HG02571 (cell line): Measurements from ENCODE around the gene PRDM16.

ENCODE experiments used
- ATAC-seq: cut with Tn5 transposase; IDR thresholded peaks from one replicate; pipeline ENCODE4 v1.9.1; 2021; ENCODE audit warnings: mild to moderate bottlenecking, moderate library complexity; ENCODE audit not compliant: unreplicated experiment

Gene PRDM16

DNA sequence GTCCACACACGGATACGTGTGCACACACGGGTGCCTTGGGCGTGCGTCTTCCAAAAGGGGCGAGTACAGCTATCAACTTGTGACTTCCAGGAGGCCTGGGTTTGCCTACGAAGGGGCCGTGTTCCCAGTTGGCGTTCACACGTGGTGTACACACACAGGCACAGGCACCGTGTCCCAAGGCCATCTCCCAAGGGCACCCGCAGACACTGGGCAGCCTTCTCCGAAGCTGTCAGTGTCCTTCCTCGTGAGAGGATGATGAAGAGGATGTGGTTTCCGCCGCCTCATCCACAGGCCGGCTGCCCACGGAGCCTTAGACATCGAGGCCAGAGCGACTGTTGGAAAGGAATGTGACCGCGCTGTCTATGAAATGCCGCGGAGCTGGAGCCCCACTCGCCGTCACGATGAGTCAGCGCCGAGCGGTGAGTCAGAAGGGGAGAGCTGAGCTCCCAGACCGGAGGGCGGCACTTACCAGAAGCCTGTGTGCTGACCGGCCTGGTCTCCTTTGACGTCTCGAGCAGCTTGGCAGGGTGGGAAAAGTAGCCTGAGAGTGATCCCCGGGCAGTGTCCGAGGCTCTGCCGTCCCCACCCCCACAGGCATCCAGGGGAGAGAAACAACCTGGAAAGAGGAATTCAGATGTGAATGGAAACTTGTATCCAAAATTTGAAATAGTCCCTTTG lies 244.0 kb downstream of the PRDM16 start:
- ATAC-seq, result no peak

GRCh38 chr1:3313576-3313950 lies 244.6 kb downstream of the PRDM16 start:
- ATAC-seq, result no peak

GRCh38 chr1:3314491-3315381 lies 245.7 kb downstream of the PRDM16 start:
- ATAC-seq, result no peak

DNA sequence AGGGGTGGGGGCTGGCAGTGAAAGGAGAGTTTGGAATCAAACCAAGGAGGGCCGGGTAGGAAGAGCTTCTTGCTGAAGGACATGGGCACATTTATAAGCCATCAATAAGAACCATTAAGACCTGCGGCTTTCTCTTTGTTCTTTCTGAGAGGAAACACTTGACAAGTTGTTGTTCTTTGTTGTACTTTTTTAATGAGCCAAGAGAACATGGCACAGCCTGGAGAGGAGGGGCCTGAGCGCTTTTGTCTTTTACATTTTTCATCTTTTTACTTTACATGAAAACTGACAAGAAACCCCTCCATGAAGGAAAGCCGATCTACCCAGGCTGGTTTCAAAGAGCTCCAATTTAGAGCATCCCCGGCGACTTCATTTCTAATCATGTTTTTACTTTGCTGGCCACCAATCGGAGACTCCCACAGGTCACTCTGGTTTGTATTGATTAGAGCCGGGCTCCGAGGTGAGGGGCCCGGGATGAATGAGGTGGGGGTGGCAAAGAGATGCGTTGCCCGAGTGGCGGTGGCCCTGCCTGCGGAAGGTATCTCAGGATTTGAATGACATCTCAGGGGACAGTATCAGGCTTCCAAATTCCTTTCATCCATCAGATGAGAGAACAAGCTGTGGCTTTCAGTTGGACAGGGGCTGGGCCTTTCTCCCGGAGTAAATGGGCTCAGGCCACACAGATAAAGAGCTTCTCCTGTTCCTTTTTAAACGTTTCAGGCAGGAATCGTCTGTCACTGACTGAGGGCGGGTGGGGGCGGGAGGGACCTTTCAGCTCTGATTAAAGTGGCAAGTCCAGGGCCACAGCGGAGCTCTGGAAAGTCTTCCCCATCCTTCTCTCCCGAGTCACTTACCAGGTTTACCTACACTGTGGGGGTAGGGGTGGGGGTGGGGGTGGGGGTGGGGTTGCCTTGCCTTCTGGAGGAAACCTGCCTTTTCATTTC lies 246.7 kb downstream of the PRDM16 start:
- no peak for ATAC-seq

- ATAC-seq, result no peak
Observed at GRCh38 chr1:3316340-3316943, 247.4 kb downstream of the PRDM16 start.

- no peak for ATAC-seq
Observed at GRCh38 chr1:3317456-3317855, 248.5 kb downstream of the PRDM16 start.

GRCh38 chr1:3318329-3318728 lies 249.3 kb downstream of the PRDM16 start:
- ATAC-seq, result no peak

GRCh38 chr1:3319874-3320245 lies 250.9 kb downstream of the PRDM16 start:
- ATAC-seq, result no peak

GRCh38 chr1:3320246-3321152 lies 251.5 kb downstream of the PRDM16 start:
- no peak for ATAC-seq

- no peak for ATAC-seq
Observed at GRCh38 chr1:3321559-3322449, 252.8 kb downstream of the PRDM16 start.

DNA sequence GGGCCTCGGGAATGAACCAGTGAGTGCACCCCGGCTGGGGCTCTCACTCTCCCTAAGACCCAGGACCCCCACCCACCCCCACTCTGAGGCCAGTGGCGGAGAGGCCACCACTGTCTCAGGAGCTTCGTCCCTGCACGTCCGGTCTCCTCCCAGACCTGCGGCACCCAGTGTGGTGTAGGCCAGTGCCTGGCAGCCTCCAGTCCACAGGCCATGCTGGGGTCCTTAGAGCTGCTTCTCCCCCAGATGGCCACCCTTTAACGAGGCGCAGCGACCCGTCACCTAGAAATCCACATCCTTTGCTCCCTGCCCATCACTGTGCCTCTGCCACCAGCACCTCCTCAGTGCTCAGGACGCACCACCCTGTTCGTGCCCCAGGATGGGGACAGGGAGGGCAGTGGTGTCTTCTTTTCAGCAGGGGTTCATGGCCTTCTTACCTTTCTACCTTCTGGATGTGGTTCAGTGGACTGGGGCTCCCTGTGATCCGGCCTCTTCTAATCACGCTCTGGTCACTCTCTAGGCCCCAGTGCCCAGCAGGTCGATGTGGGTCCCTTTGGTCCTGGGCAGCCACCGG lies 253.5 kb downstream of the PRDM16 start:
- no peak for ATAC-seq

- no peak for ATAC-seq
Observed at GRCh38 chr1:3323021-3323795, 254.2 kb downstream of the PRDM16 start.

DNA sequence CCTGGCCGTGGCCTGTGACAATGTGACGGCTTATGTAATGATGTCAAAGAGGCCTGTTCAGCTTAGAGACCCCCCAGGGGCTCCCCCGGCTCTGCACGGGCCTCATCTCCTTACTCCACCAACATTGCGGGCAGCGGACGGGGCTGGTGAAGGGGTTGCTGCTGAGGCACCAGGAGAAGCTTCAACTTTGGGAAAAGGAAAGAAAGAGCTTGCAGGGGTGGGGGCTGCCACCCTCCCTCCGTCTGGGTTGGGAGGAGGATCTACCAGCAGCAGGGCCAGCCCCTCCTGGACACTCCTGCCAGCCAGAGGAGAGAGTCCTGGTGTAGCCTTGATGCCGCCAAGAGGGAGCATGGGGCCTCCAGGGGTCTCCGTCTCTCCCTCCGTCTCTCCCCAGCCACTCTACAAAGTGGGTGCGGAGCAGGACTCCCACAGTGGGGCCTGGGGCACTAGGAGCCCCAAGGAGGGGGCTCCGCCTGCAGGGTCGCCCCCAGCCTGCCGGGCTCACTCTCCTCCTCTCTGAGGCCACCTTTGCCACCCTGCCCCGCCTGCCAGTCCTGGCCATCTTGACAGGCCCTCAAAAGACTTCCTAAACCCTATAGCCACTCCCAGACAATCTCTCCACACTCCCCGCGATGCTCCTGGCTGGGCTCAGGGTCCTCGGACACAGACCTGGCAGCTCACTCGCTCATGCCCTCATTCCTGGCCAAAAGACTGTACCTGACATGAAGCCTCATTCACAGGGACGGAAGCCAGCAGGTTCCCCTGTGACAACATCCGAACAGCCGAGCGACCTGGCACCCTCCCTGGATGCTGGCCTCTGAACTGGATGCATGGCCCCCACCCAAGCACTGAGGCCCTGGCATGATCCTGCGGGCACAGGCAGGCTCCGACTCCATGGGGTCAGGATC lies 255.0 kb downstream of the PRDM16 start:
- no peak for ATAC-seq

DNA sequence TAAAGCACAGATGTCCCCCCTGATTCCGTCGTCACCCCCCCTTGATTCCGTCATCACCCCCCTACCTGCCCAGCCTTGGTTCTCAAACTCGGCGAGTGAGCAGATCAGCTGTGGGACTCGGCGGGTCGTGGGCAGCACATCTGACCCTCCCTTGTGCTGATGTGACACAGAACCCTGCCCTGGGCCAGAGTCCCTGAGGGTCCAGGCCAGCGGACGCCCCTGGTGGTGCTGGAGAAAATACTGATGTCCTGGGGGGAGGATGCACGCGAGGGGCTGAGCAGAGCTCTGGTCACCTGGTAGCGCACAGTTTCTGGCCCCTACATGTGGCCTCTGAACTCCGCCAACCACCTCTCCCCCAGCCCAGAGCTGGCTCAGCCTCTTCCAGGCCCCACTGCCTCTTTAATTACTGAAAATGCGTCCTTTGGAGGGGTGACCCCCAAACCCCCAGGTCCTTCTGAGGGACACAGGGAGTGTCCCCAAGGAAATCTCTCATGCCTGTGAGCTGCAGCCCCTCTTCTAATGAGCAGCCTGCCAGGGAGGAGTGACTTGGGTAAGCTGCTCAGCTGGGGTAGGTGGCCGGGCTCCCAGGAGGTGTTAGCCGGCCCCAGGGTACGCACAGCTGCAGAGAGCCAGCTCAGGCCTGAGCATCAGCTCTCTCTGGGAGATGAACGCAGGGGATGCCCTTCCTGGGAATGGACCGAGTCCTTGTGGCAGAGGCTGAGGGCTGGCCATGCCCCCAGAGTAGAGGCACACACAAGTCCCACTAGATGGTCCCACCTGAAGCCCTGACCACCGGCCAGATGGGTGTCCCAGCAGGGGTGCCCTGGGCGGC lies 255.9 kb downstream of the PRDM16 start:
- ATAC-seq, result no peak

GRCh38 chr1:3326516-3327388 lies 257.7 kb downstream of the PRDM16 start:
- ATAC-seq, result no peak
